Stomach smooth muscle (tissue), 2 donors: ENCODE data around the gene EPHA8.
A peak's percentile ranks its signal among the peaks of the same experiment; 100 is the strongest.

ENCODE experiments used
- H3K27ac ChIP-seq: one replicate; pipeline ENCODE4 v1.7.0; 2013; ENCODE audit warnings: mild to moderate bottlenecking, low read length, inconsistent platforms
- H3K27me3 ChIP-seq, 2 donors: one replicate each; pipeline ENCODE4 v1.7.0; 2013; ENCODE audit warnings: low read length in 2 of 2; ENCODE audit not compliant: insufficient read depth in 2 of 2, control insufficient read depth in 1 of 2
- H3K36me3 ChIP-seq, 2 donors: one replicate each; pipeline ENCODE4 v1.7.0; 2013; ENCODE audit warnings: low read length in 2 of 2; ENCODE audit not compliant: control insufficient read depth in 2 of 2, insufficient read depth in 2 of 2
- H3K4me1 ChIP-seq: one replicate; pipeline ENCODE4 v1.7.0; 2013; ENCODE audit warnings: low read length; ENCODE audit not compliant: control insufficient read depth, insufficient read depth
- H3K4me3 ChIP-seq, 2 donors: one replicate each; pipeline ENCODE4 v1.7.0; 2013; ENCODE audit warnings: low read length in 2 of 2
- H3K9ac ChIP-seq, 2 donors: one replicate each; pipeline ENCODE4 v1.7.0; 2013; ENCODE audit warnings: low read length in 2 of 2, mild to moderate bottlenecking in 1 of 2
- H3K9me3 ChIP-seq, 2 donors: one replicate each; pipeline ENCODE4 v1.7.0; 2013; ENCODE audit warnings: low read length in 2 of 2; ENCODE audit not compliant: control insufficient read depth in 2 of 2
- donor health status: healthy.
- donor health status: Pancreatic carcinoma.

The EPHA8 gene

GRCh38 chr1:22646384-22646783 lies 83.1 kb downstream of the EPHA8 start:
- Histone ChIP-seq H3K27me3 (peaks cover 3 to 9% of the 10 kb centered on the region in 2 donors), H3K36me3 (no peaks in the 10 kb centered on the region), H3K4me3 (no peak overlapping the region), H3K4me1 (peaks cover 3% of the 10 kb centered on the region), H3K9me3 (no peaks in the 10 kb centered on the region), H3K27ac (no peak overlapping the region), H3K9ac (no peak overlapping the region)

GRCh38 chr1:22650089-22650693 lies 86.9 kb downstream of the EPHA8 start:
- Histone ChIP-seq H3K27me3 (peaks cover 0 to 14% of the 10 kb centered on the region in 2 donors), H3K27ac (no peak overlapping the region), H3K36me3 (no peaks in the 10 kb centered on the region), H3K9ac (no peak overlapping the region), H3K9me3 (no peaks in the 10 kb centered on the region), H3K4me1 (no peaks in the 10 kb centered on the region), H3K4me3 (no peak overlapping the region)

- Histone ChIP-seq H3K9ac (no peak overlapping the region), H3K4me1 (no peaks in the 10 kb centered on the region), H3K36me3 (no peaks in the 10 kb centered on the region), H3K4me3 (no peak overlapping the region), H3K27me3 (peaks cover 0 to 21% of the 10 kb centered on the region in 2 donors), H3K27ac (no peak overlapping the region), H3K9me3 (no peaks in the 10 kb centered on the region)
Observed at GRCh38 chr1:22651941-22652856, 88.9 kb downstream of the EPHA8 start.

GRCh38 chr1:22652881-22653316 lies 89.6 kb downstream of the EPHA8 start, which contains the start of gene C1QB:
C1QB (plus strand) TSS chr1:22653236; CDS start chr1:22659463, 6,227 bp downstream.
- H3K9me3 ChIP-seq, result no peaks in the 10 kb centered on the region
- no peak within 1 kb of the TSS for H3K9ac ChIP-seq
- H3K4me3 ChIP-seq, result peak within 1 kb of the TSS in 1 of 2 donors; percentile 15
- H3K36me3 ChIP-seq, result no peaks in the 10 kb centered on the region
- H3K27me3 ChIP-seq, result peaks cover 0 to 20% of the 10 kb centered on the region in 2 donors
- no peak within 1 kb of the TSS for H3K27ac ChIP-seq
- H3K4me1 ChIP-seq, result no peaks in the 10 kb centered on the region
